ENCODE measurements around the gene SLC25A4.

SLC25A4 gene

GRCh38 chr4:185122681-185123345, 20.3 kb upstream of the SLC25A4 start:
- no peak for DNase-seq

DNA sequence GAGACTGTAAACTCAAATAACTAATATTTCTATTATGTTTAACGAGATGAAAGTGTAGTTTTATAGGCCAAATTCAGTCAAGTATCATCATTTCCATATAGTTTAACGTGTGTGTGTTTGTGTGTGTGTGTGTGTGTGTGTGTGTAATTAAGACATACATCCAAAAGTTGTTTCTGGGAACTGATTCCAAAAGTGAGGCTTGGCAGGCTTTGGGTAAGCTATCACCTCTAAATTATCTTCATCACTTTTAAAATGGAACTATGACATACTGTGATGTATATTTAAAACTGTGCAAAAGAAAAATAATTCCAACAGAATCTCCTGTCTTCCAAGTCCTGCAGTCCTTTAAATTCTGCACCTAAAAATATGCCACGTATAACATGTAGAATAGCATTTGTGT, 19.1 kb upstream of the SLC25A4 start:
- no peak for DNase-seq

DNA sequence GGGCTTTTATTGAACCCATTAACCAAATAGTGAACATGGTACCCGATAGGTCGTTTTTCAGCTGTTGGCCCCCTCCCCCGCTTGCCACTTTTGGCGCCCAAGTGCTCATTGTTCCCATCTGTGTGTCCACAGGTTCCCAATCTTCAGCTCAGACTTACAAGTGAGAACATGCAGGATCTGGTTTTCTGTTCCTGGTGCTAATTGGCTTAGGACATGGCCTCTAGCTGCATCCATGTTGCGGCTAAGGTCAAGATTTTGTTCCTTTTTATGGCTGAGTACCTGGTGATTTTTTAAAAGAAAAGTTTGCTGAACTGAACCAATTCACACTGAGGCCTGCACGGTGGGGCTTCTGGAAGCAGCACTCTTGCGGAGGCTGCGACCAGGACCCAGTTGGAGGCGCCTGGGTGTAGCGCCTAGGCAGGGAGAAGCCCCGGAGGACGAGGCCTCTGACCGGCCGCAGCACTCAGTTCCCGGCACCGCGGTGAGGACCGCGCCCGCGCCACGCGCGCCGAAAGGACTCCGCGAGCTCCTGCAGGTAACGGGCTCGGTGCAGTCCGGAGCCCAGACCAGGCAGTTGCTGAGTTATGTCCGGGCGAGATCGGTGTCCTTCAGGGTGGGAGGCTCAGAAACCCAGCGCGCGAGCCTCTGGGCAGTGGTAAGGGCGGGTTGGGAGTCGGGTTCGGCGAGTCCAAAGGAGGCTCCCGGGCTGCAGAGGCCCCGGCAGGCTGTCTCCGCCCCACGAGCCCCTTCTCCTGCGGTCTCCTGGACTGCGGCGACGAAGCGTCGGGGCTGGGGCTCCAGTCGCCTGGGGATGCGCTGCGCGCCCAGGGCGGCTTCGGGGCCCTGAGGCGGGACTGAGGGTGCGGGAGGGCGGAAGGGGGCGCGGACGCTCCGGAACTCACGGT, 15.8 kb upstream of the SLC25A4 start:
- no peak for DNase-seq

GRCh38 chr4:185128272-185129119, 14.6 kb upstream of the SLC25A4 start:
- no peak for DNase-seq

GRCh38 chr4:185134307-185134869, 8.7 kb upstream of the SLC25A4 start:
- DNase-seq: no peak

- no peak for DNase-seq
These were observed 5.7 kb upstream of the SLC25A4 start for GRCh38 chr4:185137233-185137925.

GRCh38 chr4:185138161-185138560, 4.9 kb upstream of the SLC25A4 start:
- no peak for DNase-seq

- no peak for DNase-seq
These were observed 3.3 kb upstream of the SLC25A4 start for GRCh38 chr4:185139736-185140135.

DNA sequence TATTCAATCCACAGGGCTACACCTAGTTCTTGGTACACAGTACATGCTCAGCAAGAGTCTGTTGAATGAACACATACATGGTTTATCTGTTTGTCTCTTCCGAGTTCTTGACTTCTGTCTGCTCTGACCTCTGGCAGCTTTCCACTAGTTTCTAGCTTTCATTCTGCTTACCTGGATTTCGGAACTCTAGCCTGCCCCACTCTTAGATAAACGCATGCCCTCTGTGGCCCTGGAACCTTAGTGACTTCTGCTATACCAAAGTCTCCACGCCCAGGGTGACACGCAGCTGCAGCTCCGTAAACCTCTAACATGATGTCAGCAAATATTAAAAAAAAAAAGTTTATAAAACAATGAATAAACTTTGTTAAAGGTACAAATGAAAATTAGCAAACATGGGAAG, 1.3 kb upstream of the SLC25A4 start:
- no peak for DNase-seq

- no peak for DNase-seq
These were observed 528 bp upstream of the SLC25A4 start for GRCh38 chr4:185142564-185142911.

GRCh38 chr4:185143601-185143969, 519 bp downstream of the SLC25A4 start:
- DNase-seq: no peak

DNA sequence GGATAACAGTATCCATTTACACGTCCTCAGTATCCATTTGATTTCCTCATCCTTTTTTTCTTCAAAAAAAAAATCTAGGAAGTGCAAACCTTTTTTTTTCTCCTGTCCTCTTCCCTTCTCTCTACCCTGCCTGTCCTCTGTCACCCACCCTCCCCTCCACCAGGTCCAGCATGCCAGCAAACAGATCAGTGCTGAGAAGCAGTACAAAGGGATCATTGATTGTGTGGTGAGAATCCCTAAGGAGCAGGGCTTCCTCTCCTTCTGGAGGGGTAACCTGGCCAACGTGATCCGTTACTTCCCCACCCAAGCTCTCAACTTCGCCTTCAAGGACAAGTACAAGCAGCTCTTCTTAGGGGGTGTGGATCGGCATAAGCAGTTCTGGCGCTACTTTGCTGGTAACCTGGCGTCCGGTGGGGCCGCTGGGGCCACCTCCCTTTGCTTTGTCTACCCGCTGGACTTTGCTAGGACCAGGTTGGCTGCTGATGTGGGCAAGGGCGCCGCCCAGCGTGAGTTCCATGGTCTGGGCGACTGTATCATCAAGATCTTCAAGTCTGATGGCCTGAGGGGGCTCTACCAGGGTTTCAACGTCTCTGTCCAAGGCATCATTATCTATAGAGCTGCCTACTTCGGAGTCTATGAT, 1.7 kb downstream of the SLC25A4 start:
- no peak for DNase-seq

GRCh38 chr4:185145572-185145971, 2.5 kb downstream of the SLC25A4 start:
- no peak for DNase-seq

DNA sequence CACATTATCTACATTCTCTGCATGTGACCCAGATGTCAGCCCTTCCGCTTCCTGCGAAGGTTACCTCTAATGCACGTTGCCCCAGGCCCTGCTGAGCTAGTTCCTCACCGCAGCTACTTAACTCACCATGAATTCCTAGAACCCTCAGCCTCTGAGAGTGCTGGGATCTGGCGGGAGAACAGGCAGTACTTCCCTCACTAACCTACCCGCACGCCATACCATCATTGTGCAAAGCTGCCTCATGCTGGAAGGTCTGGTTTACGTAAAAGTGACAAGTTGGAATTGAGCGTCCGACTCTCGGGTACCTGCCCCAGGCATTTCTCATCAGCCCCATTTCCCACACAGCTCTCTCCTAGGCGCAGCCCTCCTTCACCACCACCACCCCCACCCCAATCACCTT, 6.3 kb downstream of the SLC25A4 start:
- no peak for DNase-seq

GRCh38 chr4:185151296-185151695, 8.2 kb downstream of the SLC25A4 start:
- no peak for DNase-seq

GRCh38 chr4:185165605-185166063, 22.6 kb downstream of the SLC25A4 start:
- no peak for DNase-seq

GRCh38 chr4:185167234-185167633, 24.2 kb downstream of the SLC25A4 start:
- no peak for DNase-seq

DNA sequence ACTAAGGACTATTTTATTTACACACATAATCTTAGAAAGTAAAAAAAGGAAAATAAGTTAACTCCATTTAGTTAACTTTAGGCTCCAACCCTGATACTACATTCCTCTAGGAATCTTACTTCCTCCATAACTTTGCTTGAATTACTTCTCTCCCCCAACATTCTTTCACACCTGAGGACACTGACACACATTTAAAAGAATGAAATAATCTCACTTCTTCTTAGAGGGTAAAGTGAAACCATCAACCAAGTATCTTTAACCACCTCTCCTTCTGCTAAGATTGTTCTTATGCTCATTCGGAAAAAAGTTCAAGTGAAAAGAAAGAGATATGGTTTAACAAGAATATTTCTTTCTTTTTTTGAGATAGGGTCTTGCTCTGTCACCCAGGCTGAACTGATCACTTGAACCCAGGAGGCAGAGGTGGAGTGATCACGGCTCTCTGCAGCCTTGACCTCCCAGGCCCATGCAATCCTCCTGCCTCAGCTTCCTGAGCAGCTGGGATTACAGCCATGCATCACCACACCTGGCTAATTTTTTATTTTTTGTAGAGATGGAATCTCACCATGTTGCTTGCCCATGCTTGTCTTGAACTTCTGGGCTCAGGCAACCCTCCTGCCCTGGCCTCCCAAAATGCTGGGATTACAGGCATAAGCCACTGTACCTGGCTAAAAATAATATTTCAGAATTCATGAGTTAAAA, 28.5 kb downstream of the SLC25A4 start:
- no peak for DNase-seq

- no peak for DNase-seq
These were observed 36.4 kb downstream of the SLC25A4 start for GRCh38 chr4:185179488-185179887.

DNA sequence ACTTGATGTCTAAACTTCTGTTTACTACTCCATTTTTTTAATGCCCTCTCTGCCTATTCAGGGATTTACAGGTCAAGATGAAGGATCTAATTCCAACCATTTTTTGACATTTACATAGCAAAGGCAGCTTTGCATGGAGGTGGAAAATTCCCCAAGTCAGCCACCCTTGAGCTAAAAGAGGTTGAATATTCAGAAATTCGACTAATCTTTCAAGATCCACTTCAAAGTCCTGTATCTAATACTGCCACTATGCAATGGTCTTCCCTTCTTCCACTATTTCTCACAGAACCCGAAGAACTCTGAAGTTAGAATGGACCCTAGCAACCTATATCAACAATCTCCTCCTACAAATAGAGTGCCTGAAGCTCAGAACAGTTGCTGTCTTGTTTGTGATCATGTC, 39.2 kb downstream of the SLC25A4 start:
- DNase-seq: no peak

DNA sequence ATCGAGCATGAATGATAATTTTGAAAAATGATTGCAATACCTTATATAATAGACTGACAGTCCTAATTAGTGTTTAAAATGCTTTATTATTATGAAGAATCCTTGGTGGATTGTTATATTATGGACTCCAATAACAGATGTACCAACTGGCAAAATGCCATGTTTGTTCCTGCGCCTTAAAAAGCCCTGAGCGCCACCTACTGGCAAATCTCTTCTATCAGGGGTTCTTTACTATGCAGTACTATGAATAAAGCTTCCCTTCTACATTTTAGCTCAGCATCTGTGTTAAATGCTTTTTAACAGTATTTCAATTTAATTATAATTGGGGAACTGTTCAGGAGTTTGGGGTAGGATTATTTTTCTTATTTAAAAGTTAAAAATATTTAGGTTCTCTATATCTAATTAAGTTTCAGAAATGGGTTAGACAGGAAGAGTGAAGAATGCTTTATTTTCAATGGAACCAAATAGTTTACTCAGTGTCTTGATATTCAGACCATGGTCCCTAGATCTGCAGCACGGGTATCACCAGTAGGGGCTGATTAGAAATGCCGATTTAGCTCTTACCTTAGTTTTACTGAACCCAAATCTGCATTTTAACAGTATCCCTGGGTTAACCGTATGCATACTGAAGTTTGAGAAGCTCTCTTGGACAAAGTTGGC, 40.7 kb downstream of the SLC25A4 start:
- DNase-seq: peak; percentile 60

Data from CD4-positive, alpha-beta T cell treated with Interleukin-15 for 1 hour (primary cell).